Peyer's patch (tissue), 4 donors: ENCODE data around the gene GLB1L3. TPM values are rescaled to one million over a fixed set of nuclear protein-coding genes. Genes with fewer than 3 reads are reported as not detected.

Experiments
- DNase-seq, 3 donors: peaks; one replicate each; pipeline ENCODE4 v3.0.0-alpha.2; 2017 to 2019
- H3K27ac ChIP-seq, 4 donors: fragments of 200-600 bp; sonication (generic); one replicate each; pipeline ENCODE4 v1.5.1; 2016 to 2019
- H3K27me3 ChIP-seq, 2 donors: fragments of 200-600 bp; sonication (generic); one replicate each; pipeline ENCODE4 v1.5.1; 2019
- H3K36me3 ChIP-seq, 3 donors: fragments of 200-600 bp; sonication (generic); one replicate each; pipeline ENCODE4 v1.5.1; 2016 to 2019
- H3K4me1 ChIP-seq, 4 donors: fragments of 200-600 bp; sonication (generic); one replicate each; pipeline ENCODE4 v1.5.1; 2016 to 2019
- H3K4me3 ChIP-seq, 4 donors: fragments of 200-600 bp; sonication (generic); 1 replicate in 3 of 4; 2 replicates in 1 of 4; pipeline ENCODE4 v1.5.1; 2016 to 2019; ENCODE audit warnings: mild to moderate bottlenecking in 1 of 4
- H3K9me3 ChIP-seq, 4 donors: fragments of 200-600 bp; sonication (generic); one replicate each; pipeline ENCODE4 v1.5.1; 2016 to 2019; ENCODE audit warnings: mild to moderate bottlenecking in 1 of 4
- CTCF ChIP-seq, 6 experiments: fragments of 450-650 bp in 4 of 6; fragments of 200-600 bp in 2 of 6; sonication (generic) in 1 of 6; IDR thresholded peaks; one replicate each; pipeline ENCODE4 v1.5.1; 2017 to 2019; ENCODE audit warnings: antibody characterized with exemption in 6 of 6, mild to moderate bottlenecking in 3 of 6, moderate library complexity in 1 of 6
- POLR2A ChIP-seq, 2 donors: fragments of 450-650 bp; IDR thresholded peaks; one replicate each; pipeline ENCODE4 v1.5.1; 2017; ENCODE audit warnings: antibody characterized with exemption in 2 of 2, mild to moderate bottlenecking in 2 of 2, moderate library complexity in 2 of 2
- total RNA-seq, 4 donors: library from RNA; depleted of rRNA; stranded (reverse); fragments of >200 nt; gene quantifications; one replicate each; pipeline ENCODE4 v1.1.0, GENCODE V29; 2016

The GLB1L3 gene
- total RNA-seq, 4 donors from 2014 or later, result not detected

GRCh38 chr11:134246678-134247077, 29.5 kb upstream of the GLB1L3 start:
- H3K27ac ChIP-seq, result no peak overlapping the region
- peaks cover 0 to 3% (median 0%) of the 10 kb centered on the region in 4 donors for H3K4me1 ChIP-seq
- DNase-seq, result no peak
- no peaks in the 10 kb centered on the region for H3K9me3 ChIP-seq
- peaks cover 0 to 93% (median 0%) of the 10 kb centered on the region in 3 donors for H3K36me3 ChIP-seq
- H3K27me3 ChIP-seq, result no peaks in the 10 kb centered on the region
- H3K4me3 ChIP-seq, result no peak overlapping the region
- no peak for TF ChIP-seq CTCF (IDR thresholded peaks at IDR 0.05)
- no peak for TF ChIP-seq POLR2A (IDR thresholded peaks at IDR 0.05)

DNA sequence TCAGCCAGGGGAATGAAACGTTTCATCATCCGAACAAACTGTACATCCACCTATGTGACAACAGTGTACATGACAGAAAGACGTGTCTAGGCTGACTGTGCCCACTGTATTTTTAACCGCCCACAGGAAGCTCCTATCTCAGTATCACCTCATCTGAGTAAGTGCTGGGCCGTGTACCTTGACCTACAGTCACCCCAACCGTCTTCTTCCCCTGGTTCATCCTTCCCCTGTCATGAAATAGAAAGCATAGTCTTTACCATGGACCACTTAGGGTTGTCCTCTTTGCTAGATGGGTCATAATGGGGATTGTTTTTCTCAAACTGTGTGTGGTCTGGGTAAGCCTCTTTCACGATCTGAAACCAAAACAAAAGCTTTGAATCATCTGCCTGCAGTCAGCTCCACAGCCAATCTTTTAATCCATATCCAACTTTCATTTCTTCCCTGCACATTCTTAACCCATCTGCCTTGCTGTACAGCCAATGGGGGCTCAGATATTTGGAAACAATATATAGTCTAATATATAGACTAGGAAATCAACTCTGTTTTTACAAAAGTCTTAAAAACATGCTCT, 27.2 kb upstream of the GLB1L3 start:
- TF ChIP-seq POLR2A (IDR thresholded peaks at IDR 0.05) (no peak), CTCF (IDR thresholded peaks at IDR 0.05) (no peak)
- Histone ChIP-seq H3K4me1 (peaks cover 0 to 14% (median under 1%) of the 10 kb centered on the region in 4 donors), H3K9me3 (no peaks in the 10 kb centered on the region), H3K36me3 (peaks cover 0 to 70% (median 0%) of the 10 kb centered on the region in 3 donors), H3K27ac (no peak overlapping the region), H3K27me3 (no peaks in the 10 kb centered on the region), H3K4me3 (no peak overlapping the region)
- DNase-seq, result no peak

GRCh38 chr11:134250246-134250645, 25.9 kb upstream of the GLB1L3 start:
- H3K9me3 ChIP-seq, result no peaks in the 10 kb centered on the region
- H3K4me3 ChIP-seq, result no peak overlapping the region
- H3K27me3 ChIP-seq, result no peaks in the 10 kb centered on the region
- DNase-seq, result no peak
- peaks cover 0 to 21% (median 3%) of the 10 kb centered on the region in 4 donors for H3K4me1 ChIP-seq
- no peak overlapping the region for H3K27ac ChIP-seq
- TF ChIP-seq POLR2A (IDR thresholded peaks at IDR 0.05) (no peak), CTCF (IDR thresholded peaks at IDR 0.05) (no peak)
- peaks cover 0 to 57% (median 0%) of the 10 kb centered on the region in 3 donors for H3K36me3 ChIP-seq

- Histone ChIP-seq H3K36me3 (peaks cover 0 to 53% (median 0%) of the 10 kb centered on the region in 3 donors), H3K4me3 (no peak overlapping the region), H3K27me3 (no peaks in the 10 kb centered on the region), H3K9me3 (no peaks in the 10 kb centered on the region), H3K27ac (no peak overlapping the region), H3K4me1 (peaks cover 0 to 21% (median 3%) of the 10 kb centered on the region in 4 donors)
- DNase-seq, result no peak
- no peak for TF ChIP-seq POLR2A (IDR thresholded peaks at IDR 0.05)
- no peak for TF ChIP-seq CTCF (IDR thresholded peaks at IDR 0.05)
Measured at GRCh38 chr11:134250675-134251074, 25.5 kb upstream of the GLB1L3 start.

- Histone ChIP-seq H3K4me1 (peaks cover 0 to 21% (median 3%) of the 10 kb centered on the region in 4 donors), H3K4me3 (peak overlapping the region; percentile 82 to 94 (median 90)), H3K27ac (peak overlapping the region; percentile 61 to 78 (median 68)), H3K36me3 (peaks cover 0 to 39% (median 0%) of the 10 kb centered on the region in 3 donors), H3K9me3 (no peaks in the 10 kb centered on the region), H3K27me3 (no peaks in the 10 kb centered on the region)
- TF ChIP-seq CTCF (IDR thresholded peaks at IDR 0.05), result no peak
- TF ChIP-seq POLR2A (IDR thresholded peaks at IDR 0.05), result no peak
- DNase-seq, result peak in 2 of 3 donors; percentile 52 to 56
Measured at GRCh38 chr11:134252346-134253187, 23.6 kb upstream of the GLB1L3 start.
